Daoy (cell line): ENCODE measurements around the gene ZDHHC17. TPM values are rescaled to one million over a fixed set of nuclear protein-coding genes. Genes with fewer than 3 reads are reported as not detected.

Experiments used
- DNase-seq: peaks from one replicate; pipeline ENCODE4 v3.0.0-alpha.2; 2015; ENCODE audit warnings: low read depth
- total RNA-seq: library from RNA; depleted of rRNA; stranded (reverse); fragments of >200 nt; shearing (Covaris generic); gene quantifications from 2 replicates; pipeline ENCODE4 v1.2.3, GENCODE V29; 2014

The ZDHHC17 gene
- total RNA-seq, 1 experiment from 2014 or later = 23.3 TPM

- DNase-seq = peak; percentile 35
Measured at GRCh38 chr12:76820888-76821482, 57.1 kb downstream of the ZDHHC17 start.

GRCh38 chr12:76830436-76830835 lies 66.5 kb downstream of the ZDHHC17 start:
- DNase-seq = no peak

GRCh38 chr12:76836633-76837032 lies 72.7 kb downstream of the ZDHHC17 start:
- no peak for DNase-seq

- DNase-seq = no peak
Measured at GRCh38 chr12:76847260-76847659, 83.3 kb downstream of the ZDHHC17 start.

- DNase-seq = no peak
Measured at GRCh38 chr12:76848132-76848531, 84.2 kb downstream of the ZDHHC17 start.

- DNase-seq = no peak
Measured at GRCh38 chr12:76852106-76852505, 88.2 kb downstream of the ZDHHC17 start.

- no peak for DNase-seq
Measured at GRCh38 chr12:76855271-76855670, 91.4 kb downstream of the ZDHHC17 start.

GRCh38 chr12:76856018-76856644 lies 92.2 kb downstream of the ZDHHC17 start:
- no peak for DNase-seq

GRCh38 chr12:76859611-76860010 lies 95.7 kb downstream of the ZDHHC17 start:
- no peak for DNase-seq

GRCh38 chr12:76860256-76860655 lies 96.3 kb downstream of the ZDHHC17 start:
- DNase-seq = no peak

- DNase-seq = no peak
Measured at GRCh38 chr12:76863005-76863670, 99.2 kb downstream of the ZDHHC17 start.

GRCh38 chr12:76863837-76864236 lies 99.9 kb downstream of the ZDHHC17 start:
- no peak for DNase-seq

GRCh38 chr12:76864791-76865400 lies 101.0 kb downstream of the ZDHHC17 start:
- DNase-seq = no peak

GRCh38 chr12:76866151-76866567 lies 102.2 kb downstream of the ZDHHC17 start:
- no peak for DNase-seq

- DNase-seq = no peak
Measured at GRCh38 chr12:76866726-76867125, 102.8 kb downstream of the ZDHHC17 start.

- no peak for DNase-seq
Measured at GRCh38 chr12:76871082-76871481, 107.2 kb downstream of the ZDHHC17 start.

- no peak for DNase-seq
Measured at GRCh38 chr12:76871742-76872141, 107.8 kb downstream of the ZDHHC17 start.

- no peak for DNase-seq
Measured at GRCh38 chr12:76872415-76872814, 108.5 kb downstream of the ZDHHC17 start.

GRCh38 chr12:76874027-76874426 lies 110.1 kb downstream of the ZDHHC17 start:
- no peak for DNase-seq

GRCh38 chr12:76874491-76875190 lies 110.7 kb downstream of the ZDHHC17 start:
- no peak for DNase-seq

- no peak for DNase-seq
Measured at GRCh38 chr12:76876696-76877229, 112.8 kb downstream of the ZDHHC17 start.
